GM18511 (cell line): ENCODE measurements around the gene FCSK.

Source experiments
- ATAC-seq: cut with Tn5 transposase; IDR thresholded peaks from one replicate; pipeline ENCODE4 v1.9.1; 2021; ENCODE audit warnings: mild to moderate bottlenecking, moderate library complexity; ENCODE audit not compliant: unreplicated experiment

Gene FCSK

GRCh38 chr16:70453117-70453891, 1.1 kb upstream of the FCSK start:
- ATAC-seq, result no peak

DNA sequence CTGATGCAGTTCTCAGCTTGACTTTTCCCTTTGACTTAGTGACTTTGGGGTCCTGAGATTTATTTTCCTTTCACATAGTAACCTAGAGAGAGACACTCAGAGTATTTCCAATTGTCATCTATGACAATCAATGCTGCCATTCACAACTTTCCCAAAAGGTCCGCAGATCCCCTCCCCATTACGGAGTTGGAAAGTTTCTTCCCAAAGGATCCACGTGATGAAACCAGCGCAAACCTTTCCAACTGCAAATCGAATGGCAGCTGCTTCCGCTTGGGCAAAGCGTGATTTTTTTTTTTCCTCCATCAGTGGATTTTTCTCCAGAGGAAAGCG, 538 bp upstream of the FCSK start:
- peak; percentile 8 for ATAC-seq

- no peak for ATAC-seq
These were observed 1.5 kb downstream of the FCSK start for GRCh38 chr16:70455910-70456309.

DNA sequence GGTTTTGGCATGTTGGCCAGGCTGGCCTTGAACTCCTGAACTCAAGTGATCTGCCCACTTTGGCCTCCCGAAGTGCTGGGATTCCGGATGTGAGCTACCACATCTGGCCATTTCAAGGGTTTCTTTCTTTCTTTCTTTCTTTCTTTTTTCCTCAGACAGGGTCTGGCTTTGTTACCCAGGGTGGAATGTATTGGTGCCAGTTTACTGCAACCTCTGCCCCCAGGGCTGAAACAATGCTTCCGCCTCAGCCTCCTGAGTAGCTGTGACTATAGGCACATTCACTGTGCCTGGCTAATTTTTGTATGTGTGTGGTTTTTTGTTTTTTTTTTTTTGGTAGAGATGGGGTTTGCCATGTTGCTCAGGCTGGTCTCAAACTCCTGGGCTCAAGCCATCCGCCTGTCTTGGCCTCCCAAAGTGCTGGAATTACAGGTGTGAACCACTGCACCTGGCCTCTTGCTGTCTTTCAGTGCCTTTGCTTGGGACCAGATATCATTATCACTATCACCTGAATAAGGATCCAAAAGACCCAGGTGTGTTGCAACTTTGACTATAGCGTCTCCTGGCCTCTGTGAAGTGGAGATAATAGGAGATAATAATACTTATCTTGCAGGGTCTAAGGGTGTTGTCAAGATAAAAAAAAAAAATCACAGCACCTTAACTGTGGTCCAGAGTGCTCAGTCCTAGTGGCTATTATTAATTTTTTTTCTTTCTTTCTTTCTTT, 3.2 kb downstream of the FCSK start:
- no peak for ATAC-seq

DNA sequence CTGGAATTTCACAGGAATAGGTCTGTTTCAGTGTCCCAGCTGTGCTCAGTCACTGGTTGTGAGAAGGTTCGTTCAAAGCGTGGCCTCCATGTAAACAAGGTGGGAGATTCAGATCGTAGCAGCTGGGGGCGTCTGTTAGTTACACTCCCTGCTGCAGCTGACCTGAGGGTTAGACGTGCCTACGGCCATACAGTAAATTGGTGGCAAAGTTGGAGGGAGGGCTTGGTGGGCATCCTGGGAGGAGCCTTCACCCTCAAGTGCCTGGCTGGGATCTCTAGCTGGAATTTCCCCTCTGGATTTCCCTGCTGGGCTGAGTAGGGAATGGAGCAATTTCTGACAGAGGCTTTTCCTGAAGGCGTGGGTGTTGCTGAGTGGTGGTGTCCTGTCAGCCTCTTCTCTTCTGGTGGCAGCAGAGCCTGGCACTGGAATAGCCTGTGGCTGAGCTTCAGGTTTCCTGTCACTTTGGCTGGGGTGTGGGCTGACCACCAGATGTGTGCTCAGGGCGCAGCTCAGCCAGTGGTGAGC, 6.4 kb downstream of the FCSK start:
- ATAC-seq, result no peak

DNA sequence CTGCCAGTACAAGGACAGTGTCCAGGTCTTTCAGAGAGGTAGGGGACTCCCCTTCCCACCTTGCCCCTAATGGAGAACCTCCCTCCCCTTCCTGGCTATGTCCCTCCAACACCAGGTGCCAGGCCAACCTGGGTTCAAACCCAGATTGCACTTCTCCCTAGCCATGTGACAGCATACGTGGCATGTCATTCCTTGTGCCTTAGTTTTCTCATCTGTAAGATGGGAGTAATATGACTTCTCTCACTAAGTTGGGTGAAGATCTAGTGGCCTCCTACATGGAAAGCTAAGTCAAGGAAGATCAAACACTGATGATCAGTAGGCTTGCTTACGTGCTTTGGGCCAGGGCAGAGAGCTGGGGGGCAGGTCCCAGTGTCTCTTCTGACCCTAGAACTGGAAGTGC, 8.8 kb downstream of the FCSK start:
- ATAC-seq, result no peak

DNA sequence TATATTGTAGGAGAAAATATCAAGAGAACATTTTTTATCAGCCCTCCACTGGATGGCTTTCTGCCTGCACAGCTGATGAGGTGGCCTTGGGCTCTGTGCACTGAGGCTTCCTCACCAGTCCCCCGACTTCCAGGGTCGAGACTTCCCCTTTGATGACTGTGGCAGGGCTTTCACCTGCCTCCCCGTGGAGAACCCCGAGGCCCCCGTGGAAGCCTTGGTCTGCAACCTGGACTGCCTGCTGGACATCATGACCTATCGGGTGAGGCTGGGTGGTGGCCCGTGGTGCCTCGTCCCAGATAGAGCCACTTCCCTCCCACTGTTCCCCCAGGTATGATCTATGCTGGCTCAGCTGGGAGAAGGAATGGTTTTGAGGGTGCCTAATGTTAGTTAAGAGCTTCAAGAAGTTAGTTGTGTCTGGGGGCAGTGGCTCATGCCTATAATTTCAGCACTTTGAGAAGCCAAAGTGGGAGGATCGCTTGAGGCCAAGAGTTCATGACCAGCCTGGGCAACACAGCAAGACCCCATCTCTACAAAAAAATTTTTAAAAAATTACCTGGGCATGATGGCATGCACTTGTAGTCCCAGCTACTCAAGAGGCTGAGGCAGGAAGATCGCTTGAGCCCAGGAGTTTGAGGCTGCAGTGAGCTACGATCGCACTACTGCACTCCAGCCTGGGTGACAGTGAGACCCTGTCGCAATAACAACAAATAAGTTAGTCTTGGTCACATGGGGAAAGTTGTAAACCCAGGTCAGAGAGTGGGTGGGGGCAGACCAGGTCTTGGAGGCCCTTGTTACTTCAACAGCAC, 11.8 kb downstream of the FCSK start:
- ATAC-seq, result no peak

GRCh38 chr16:70466805-70467076, 12.3 kb downstream of the FCSK start:
- ATAC-seq, result no peak

GRCh38 chr16:70467113-70467512, 12.7 kb downstream of the FCSK start:
- ATAC-seq, result no peak

DNA sequence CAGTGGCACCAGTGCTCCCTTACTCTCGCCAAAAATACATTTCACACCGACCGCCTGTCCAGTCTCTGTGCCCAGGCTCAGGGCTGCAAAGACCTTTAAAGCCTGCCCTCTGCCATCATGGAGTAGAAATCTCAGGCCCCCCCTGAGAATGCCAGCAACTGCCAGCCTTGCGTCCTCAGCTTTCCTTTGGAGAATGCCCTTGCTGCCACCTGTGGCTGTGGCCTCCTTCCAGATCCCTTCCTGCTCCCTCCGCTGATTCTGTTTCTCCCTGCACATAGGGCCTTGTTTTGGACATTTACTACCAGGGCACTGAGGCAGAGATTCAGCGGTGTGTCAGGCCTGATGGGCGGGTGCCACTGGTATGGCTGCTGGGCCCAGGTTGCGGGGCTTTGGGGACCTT, 13.2 kb downstream of the FCSK start:
- no peak for ATAC-seq

DNA sequence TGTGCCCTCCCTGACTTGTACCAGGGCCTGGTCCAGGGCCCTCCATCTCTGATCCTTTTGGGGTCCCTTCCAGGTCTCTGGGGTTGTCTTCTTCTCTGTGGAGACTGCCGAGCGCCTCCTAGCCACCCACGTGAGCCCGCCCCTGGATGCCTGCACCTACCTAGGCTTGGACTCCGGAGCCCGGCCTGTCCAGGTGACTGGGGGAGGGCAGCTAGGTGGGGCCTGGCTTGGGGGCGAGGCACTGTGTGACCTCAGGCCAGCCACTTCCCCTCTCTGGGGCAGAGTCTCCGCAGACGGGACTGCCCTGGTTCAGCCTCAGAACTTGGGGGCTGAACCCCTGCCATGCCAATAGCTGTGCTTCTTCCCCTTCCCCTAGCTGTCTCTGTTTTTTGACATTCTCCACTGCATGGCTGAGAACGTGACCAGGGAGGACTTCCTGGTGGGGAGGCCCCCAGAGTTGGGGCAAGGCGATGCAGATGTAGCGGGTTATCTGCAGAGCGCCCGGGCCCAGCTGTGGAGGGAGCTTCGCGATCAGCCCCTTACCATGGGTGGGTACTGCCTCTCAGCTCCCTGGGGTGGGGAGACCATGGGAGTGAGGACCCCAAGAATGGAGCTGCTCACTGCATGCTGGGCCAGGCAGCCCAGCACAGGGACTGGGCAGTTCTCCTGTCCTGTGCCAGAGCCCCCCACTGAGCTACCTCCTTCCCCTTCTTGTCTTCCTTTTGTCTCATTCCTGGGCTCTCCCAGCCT, 14.6 kb downstream of the FCSK start:
- ATAC-seq, result no peak

DNA sequence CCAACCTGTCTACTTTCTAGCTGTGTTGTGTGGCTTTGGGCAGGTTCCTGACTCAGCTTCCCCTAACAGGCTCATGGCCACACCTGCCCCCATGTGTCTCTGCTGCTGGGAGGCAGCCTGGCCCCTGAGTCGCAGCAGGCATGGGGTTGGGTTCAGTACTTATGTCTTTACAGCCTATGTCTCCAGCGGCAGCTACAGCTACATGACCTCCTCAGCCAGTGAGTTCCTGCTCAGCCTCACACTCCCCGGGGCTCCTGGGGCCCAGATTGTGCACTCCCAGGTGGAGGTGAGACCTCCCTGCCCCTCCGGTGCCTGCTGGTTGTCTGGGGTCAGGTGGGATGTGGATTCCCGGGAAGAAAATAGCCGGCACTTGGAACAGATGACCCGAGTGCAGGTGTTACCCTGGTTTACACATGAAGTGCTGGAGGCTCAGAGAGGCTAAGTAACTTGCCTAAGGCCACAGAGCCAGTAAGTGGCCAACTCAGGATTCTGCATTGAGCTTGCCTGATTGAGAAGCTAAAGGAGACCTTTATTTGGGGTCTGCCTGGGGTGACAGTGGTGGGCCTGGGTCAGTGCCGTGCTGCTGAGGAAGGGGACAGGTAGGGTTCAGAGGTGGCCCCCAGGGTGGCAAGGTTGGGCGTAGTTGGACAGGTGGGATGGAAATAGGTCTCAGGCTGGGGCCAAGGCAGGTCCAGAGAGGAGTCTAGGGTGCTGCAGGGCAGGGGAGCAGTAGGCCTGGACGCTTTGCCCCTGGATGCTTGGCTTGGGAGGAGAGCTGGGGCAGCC, 15.9 kb downstream of the FCSK start:
- ATAC-seq, result no peak

DNA sequence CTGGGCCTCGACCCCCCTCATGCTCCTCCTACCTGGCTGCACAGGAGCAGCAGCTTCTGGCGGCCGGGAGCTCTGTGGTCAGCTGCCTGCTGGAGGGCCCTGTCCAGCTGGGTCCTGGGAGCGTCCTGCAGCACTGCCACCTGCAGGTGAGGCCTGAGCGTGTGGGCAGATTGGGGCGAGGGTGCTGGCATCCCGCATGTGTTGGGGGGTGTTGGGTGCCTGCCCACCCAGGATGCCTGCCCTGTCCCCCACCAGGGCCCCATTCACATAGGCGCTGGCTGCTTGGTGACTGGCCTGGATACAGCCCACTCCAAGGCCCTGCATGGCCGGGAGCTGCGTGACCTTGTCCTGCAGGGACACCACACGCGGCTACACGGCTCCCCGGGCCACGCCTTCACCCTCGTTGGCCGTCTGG, 16.5 kb downstream of the FCSK start:
- no peak for ATAC-seq

- ATAC-seq, result no peak
These were observed 18.5 kb downstream of the FCSK start for GRCh38 chr16:70472786-70473433.

- no peak for ATAC-seq
These were observed 19.3 kb downstream of the FCSK start for GRCh38 chr16:70473446-70474319.

- ATAC-seq, result no peak
These were observed 20.1 kb downstream of the FCSK start for GRCh38 chr16:70474320-70475053.

GRCh38 chr16:70475054-70475871, 20.9 kb downstream of the FCSK start:
- ATAC-seq, result no peak
